Ovary (tissue), 9 donors: ENCODE data around the gene FEV. TPM values are rescaled to one million over a fixed set of nuclear protein-coding genes. Genes with fewer than 3 reads are reported as not detected.

Experiments
- DNase-seq, 5 donors: peaks; one replicate each; pipeline ENCODE4 v3.0.0-alpha.2; 2019 to 2020
- H3K27ac ChIP-seq, 2 donors: fragments of 200-600 bp; one replicate each; pipeline versions ENCODE4 v1.5.1 to v1.8.0; 2019 to 2022
- H3K27me3 ChIP-seq: fragments of 200-600 bp; one replicate; pipeline ENCODE4 v1.8.0; 2022
- H3K36me3 ChIP-seq: fragments of 200-600 bp; sonication (generic); one replicate; pipeline ENCODE4 v1.5.1; 2019
- H3K4me1 ChIP-seq: one replicate; pipeline ENCODE4 v1.8.1; 2013; ENCODE audit warnings: mild to moderate bottlenecking, moderate library complexity; ENCODE audit not compliant: insufficient read depth
- H3K4me3 ChIP-seq: fragments of 200-600 bp; sonication (generic); one replicate; pipeline ENCODE4 v1.5.1; 2017
- H3K9me3 ChIP-seq, 2 donors: fragments of 200-600 bp in 1 of 2; sonication (generic) in 1 of 2; one replicate each; pipeline versions ENCODE4 v1.5.1 to v1.8.1; 2013 to 2019; ENCODE audit warnings: mild to moderate bottlenecking in 1 of 2, moderate library complexity in 1 of 2
- EP300 ChIP-seq: sonication (generic); formaldehyde crosslinking; IDR thresholded peaks from one replicate; pipeline ENCODE4 v1.6.1; 2017; ENCODE audit warnings: antibody characterized with exemption
- POLR2A ChIP-seq: fragments of 450-650 bp; IDR thresholded peaks from one replicate; pipeline ENCODE4 v1.6.1; 2017; ENCODE audit warnings: antibody characterized with exemption, mild to moderate bottlenecking, moderate library complexity
- WGBS, 3 donors: extraction: QIAGEN DNeasy Blood & Tissue Kit in 1 of 3; methylation state at CpG; one replicate each; pipeline versions ENCODE4 v1.1.5 to v1.1.7; 2013 to 2017; 5-methylcytosine and 5-hydroxymethylcytosine counted together
- intact Hi-C, 4 donors: fragments of 100-400 bp; cut with DNase I; formaldehyde crosslinking; loops; one replicate each; pipeline versions ENCODE4 v1.11.0 to v1.15.1; 2022 to 2023
- polyA plus RNA-seq, 2 donors: library from polyadenylated mRNA; stranded (reverse); fragments of 200-250 nt in 1 of 2; fragments of 350-450 nt in 1 of 2; fragmentation: Illumina TruSeq in 1 of 2; extraction: RNeasy Lipid Tissue Mini Kit (QIAGEN cat#74804) in 1 of 2; gene quantifications; one replicate each; pipeline ENCODE4 v1.2.3, GENCODE V29; 2013 to 2014
- total RNA-seq, 7 donors: library from RNA; depleted of rRNA in 2 of 7; stranded (reverse); fragments of >200 nt in 2 of 7; fragmentation: NEBNext Ultra II Directional in 3 of 7; extraction: Animal tissue kit (Norgen Biotek cat#: 25700) in 3 of 7; gene quantifications; one replicate each; pipeline versions ENCODE4 v1.1.0 to v1.2.4, GENCODE V29; 2016 to 2023
- TF ChIP-seq, protein P1 (sequence below), 3 donors: fragments of 450-650 bp in 2 of 3; fragments of 200-600 bp in 1 of 3; IDR thresholded peaks; one replicate each; pipeline versions ENCODE4 v1.5.1 to v1.8.0; 2016 to 2022; ENCODE audit warnings: antibody characterized with exemption in 3 of 3, mild to moderate bottlenecking in 1 of 3
- donor health status: DM: no; HTN: no; CAD: no; lungs with moderate emphysema.
- donor health status: DM: no; HTN: no; CAD: no.
- donor health status: Bipolar disorder and iron deficiency.
- donor health status: DM: yes; HTN: yes; CAD: no.
- donor health status: DM: no; HTN: no; CAD: no.
- donor health status: DM: yes; HTN: yes; CAD: no.

FEV gene
- total and polyA plus RNA-seq, 9 donors: 0.11 to 0.13 TPM; not detected in 7

DNA sequence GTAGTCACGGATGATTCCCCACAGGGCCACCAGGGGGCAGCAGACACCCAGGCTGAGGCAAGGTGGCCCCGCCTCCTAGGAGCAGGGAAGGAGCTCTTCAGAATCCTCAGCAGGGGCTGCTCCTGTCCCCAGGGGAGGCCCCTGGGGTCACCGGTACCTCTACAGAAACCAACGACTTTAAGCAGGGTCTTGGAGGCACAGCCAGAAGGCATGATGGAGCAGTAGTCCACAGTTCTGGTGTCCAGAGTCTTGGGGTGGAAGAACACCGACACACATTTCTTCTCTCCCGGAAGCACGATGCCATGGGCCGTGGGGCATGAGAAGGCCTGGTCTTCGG is 44.8 kb upstream of the FEV start:
- H3K9me3 ChIP-seq: no peaks in the 10 kb centered on the region
- no peak overlapping the region for H3K27ac ChIP-seq
- TF ChIP-seq POLR2A: no peak
- TF ChIP-seq, protein P1, sequence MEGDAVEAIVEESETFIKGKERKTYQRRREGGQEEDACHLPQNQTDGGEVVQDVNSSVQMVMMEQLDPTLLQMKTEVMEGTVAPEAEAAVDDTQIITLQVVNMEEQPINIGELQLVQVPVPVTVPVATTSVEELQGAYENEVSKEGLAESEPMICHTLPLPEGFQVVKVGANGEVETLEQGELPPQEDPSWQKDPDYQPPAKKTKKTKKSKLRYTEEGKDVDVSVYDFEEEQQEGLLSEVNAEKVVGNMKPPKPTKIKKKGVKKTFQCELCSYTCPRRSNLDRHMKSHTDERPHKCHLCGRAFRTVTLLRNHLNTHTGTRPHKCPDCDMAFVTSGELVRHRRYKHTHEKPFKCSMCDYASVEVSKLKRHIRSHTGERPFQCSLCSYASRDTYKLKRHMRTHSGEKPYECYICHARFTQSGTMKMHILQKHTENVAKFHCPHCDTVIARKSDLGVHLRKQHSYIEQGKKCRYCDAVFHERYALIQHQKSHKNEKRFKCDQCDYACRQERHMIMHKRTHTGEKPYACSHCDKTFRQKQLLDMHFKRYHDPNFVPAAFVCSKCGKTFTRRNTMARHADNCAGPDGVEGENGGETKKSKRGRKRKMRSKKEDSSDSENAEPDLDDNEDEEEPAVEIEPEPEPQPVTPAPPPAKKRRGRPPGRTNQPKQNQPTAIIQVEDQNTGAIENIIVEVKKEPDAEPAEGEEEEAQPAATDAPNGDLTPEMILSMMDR (IDR thresholded peaks at IDR 0.05): peak; percentile 54 to 79 (median 77)
- H3K27me3 ChIP-seq: no peaks in the 10 kb centered on the region
- no peaks in the 10 kb centered on the region for H3K4me1 ChIP-seq
- H3K4me3 ChIP-seq: no peak overlapping the region
- 31 to 48% (median 44%) methylated on average over 8 to 9 of the region's 9 CpGs for WGBS, 3 donors
- H3K36me3 ChIP-seq: no peaks in the 10 kb centered on the region
- intact Hi-C loops: no loop called here
- DNase-seq: peak; percentile 61 to 84 (median 76)

DNA sequence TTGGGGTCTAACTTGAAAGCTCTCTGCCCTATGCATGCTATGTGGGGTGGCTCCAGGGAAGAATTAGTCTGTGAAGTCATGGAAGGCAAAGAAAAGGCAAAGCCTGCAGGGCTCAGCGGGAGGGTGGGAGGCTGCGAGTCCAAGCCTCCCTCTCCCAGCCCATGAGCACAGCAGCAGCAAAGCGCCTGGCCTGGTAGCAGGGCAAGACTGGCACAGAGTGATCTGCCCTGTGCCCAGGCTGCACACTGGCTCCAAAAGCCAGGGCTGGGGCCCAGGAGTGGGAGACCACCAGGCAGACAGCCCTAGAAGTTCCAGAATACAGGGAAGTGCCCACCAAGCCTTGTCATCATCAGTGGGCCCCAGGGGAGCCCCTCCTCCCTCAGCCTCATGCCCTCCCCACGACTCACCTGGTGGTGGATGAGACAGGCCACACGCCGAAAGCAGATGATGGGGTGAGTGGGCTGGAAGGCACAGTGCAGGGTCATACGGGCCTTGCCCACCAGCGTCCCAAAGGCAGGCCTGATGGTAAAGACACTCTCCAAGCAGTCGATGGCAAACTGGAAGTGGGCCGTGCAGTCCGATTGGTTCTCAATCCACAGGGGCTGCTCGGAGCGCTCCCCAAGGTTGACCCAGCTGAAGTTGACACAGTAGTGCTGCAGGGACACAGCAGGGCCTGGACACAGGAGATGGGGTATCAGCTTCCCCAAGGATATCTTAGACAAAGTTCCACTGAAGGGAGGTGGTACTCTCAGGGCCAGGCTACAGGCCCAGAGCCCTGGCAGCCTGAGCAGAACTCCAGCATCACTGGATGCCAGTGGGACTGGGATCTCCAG is 44.2 kb upstream of the FEV start:
- no peak for DNase-seq
- Histone ChIP-seq H3K9me3 (no peaks in the 10 kb centered on the region), H3K27me3 (no peaks in the 10 kb centered on the region), H3K36me3 (no peaks in the 10 kb centered on the region), H3K4me1 (no peaks in the 10 kb centered on the region), H3K27ac (no peak overlapping the region), H3K4me3 (no peak overlapping the region)
- intact Hi-C loops: no loop called here
- TF ChIP-seq EP300: no peak
- TF ChIP-seq, protein P1 (IDR thresholded peaks at IDR 0.05): no peak
- WGBS, 3 donors: 67 to 75% (median 71%) methylated on average over 10 to 13 of the region's 13 CpGs

DNA sequence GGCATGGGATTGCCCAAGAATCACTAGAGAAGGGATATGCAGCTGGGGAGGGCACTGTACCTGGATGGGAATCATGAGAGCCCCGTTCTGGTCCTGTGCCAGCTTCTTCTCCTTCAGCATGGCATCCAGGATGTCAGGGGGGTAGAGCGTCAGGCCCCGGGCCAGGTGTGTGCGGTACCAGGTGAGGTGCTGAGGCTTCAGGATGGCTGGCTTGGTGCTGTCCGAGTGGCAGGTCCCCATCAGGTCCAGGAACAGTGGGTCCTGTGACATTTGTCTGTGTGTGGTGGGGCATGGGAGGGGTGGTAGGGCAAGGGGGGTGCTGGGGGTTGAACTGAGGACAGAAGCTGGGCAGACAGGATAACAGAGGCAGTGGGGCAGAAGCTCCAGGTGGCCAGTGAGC is 43.2 kb upstream of the FEV start:
- DNase-seq: no peak
- no peaks in the 10 kb centered on the region for H3K4me1 ChIP-seq
- intact Hi-C loops: no loop called here
- H3K4me3 ChIP-seq: no peak overlapping the region
- no peak for TF ChIP-seq POLR2A
- WGBS, 3 donors: 70 to 75% (median 74%) methylated on average over 5 of the region's 5 CpGs
- no peaks in the 10 kb centered on the region for H3K36me3 ChIP-seq
- H3K27me3 ChIP-seq: no peaks in the 10 kb centered on the region
- H3K27ac ChIP-seq: no peak overlapping the region
- no peaks in the 10 kb centered on the region for H3K9me3 ChIP-seq

DNA sequence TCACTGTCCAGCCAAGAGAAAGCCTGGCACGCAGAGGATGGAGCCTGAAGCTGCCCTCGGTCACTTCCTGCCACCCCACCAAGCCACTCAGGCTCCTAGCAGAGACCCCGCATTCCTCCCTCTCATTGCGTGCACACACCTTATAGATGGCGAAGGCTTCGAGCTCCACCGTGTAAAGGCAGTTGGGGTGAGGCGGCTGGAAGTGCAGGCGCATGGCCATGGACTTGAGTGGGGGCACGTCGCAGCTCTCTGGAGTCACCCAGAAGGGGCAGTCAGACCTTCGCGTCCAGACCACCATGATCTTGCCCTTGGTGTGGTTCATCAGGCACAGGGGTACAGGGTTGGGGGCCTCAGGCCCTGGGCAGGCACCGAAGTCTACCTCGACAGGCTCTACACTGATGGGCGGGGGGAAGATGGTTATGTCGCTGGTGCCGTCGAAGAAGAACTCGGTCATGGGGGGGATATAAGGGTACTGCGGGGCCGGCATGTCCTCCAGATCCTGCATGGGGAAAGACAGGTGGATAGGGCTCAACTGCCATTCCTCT is 42.6 kb upstream of the FEV start:
- Histone ChIP-seq H3K27ac (no peak overlapping the region), H3K4me3 (no peak overlapping the region), H3K27me3 (no peaks in the 10 kb centered on the region), H3K36me3 (no peaks in the 10 kb centered on the region), H3K4me1 (no peaks in the 10 kb centered on the region), H3K9me3 (no peaks in the 10 kb centered on the region)
- 87 to 91% (median 88%) methylated on average over 22 of the region's 22 CpGs for WGBS, 3 donors
- intact Hi-C loops: no loop called here
- TF ChIP-seq EP300 (no peak), POLR2A (no peak)
- TF ChIP-seq, protein P1 (IDR thresholded peaks at IDR 0.05): no peak
- no peak for DNase-seq

DNA sequence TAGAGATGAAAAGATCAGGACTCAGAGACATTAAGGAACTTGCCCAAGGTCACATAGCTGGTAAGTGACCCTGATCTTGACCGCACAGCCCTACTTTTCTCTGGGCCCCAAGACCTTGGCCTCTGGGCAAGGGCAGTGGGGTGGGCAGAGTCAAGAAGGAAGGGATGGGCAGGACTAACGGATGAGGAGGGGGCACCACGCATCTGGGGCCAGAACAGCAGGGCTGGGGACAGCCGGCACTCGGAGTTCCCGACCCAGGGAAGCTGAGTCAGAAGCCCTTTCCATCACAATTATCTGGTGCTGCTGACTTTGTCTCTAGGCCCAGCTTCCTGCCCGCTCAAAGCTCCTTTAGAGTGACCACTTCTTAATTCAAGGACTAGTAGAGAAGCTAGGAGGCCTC is 42.0 kb upstream of the FEV start:
- Histone ChIP-seq H3K36me3 (no peaks in the 10 kb centered on the region), H3K27ac (no peak overlapping the region), H3K4me1 (no peaks in the 10 kb centered on the region), H3K4me3 (no peak overlapping the region), H3K27me3 (no peaks in the 10 kb centered on the region), H3K9me3 (no peaks in the 10 kb centered on the region)
- WGBS, 3 donors: 63 to 79% (median 70%) methylated on average over 7 of the region's 7 CpGs
- TF ChIP-seq, protein P1 (IDR thresholded peaks at IDR 0.05): no peak
- no peak for TF ChIP-seq EP300
- no peak for TF ChIP-seq POLR2A
- intact Hi-C loops: no loop called here
- DNase-seq: no peak
